GM12873 (cell line): ENCODE data around the gene SPI1.

Experiments used
- CTCF ChIP-seq: IDR thresholded peaks from 2 replicates; pipeline ENCODE4 v1.5.1; 2012; ENCODE audit warnings: low read depth, mild to moderate bottlenecking, moderate library complexity, low read length, control low read depth; ENCODE audit not compliant: insufficient read depth; ENCODE audit errors: missing control alignments

The SPI1 gene

GRCh38 chr11:47400768-47401279, 22.5 kb upstream of the SPI1 start:
- no peak for TF ChIP-seq CTCF

- TF ChIP-seq CTCF, result no peak
Observed at GRCh38 chr11:47399860-47400767, 21.8 kb upstream of the SPI1 start.

- no peak for TF ChIP-seq CTCF
Observed at GRCh38 chr11:47398551-47398950, 20.2 kb upstream of the SPI1 start.

- TF ChIP-seq CTCF, result no peak
Observed at GRCh38 chr11:47398011-47398410, 19.7 kb upstream of the SPI1 start.

- no peak for TF ChIP-seq CTCF
Observed at GRCh38 chr11:47396049-47396320, 17.6 kb upstream of the SPI1 start.

- TF ChIP-seq CTCF, result no peak
Observed at GRCh38 chr11:47395223-47396048, 17.1 kb upstream of the SPI1 start.

GRCh38 chr11:47394322-47395222, 16.2 kb upstream of the SPI1 start:
- no peak for TF ChIP-seq CTCF
